ENCODE data around the gene ZFR.
"Not testable (repeated sequence)": the region's sequence is repeated elsewhere in the genome, so short reads cannot be mapped to it uniquely, and the experiment has no call there.

The ZFR gene

GRCh38 chr5:32369542-32370155, 74.9 kb downstream of the ZFR start:
- Mint-ChIP-seq H3K36me3 (ENCODE audit: low read depth) (peaks cover 71% of the 10 kb centered on the region), H3K9me3 (no peaks in the 10 kb centered on the region), H3K27me3 (ENCODE audit: low read depth) (no peaks in the 10 kb centered on the region), H3K4me3 (no peak overlapping the region), H3K27ac (no peak overlapping the region), H3K4me1 (no peaks in the 10 kb centered on the region)
- no peak for TF ChIP-seq CTCF (IDR thresholded peaks at IDR 0.05; ENCODE audit: unreplicated experiment in 3 of 3)

- H3K36me3 Mint-ChIP-seq (ENCODE audit: low read depth), result peaks cover 67% of the 10 kb centered on the region
- H3K4me3 Mint-ChIP-seq, result no peak overlapping the region
- H3K4me1 Mint-ChIP-seq, result no peaks in the 10 kb centered on the region
- H3K27me3 Mint-ChIP-seq (ENCODE audit: low read depth), result no peaks in the 10 kb centered on the region
- no peaks in the 10 kb centered on the region for H3K9me3 Mint-ChIP-seq
- TF ChIP-seq CTCF (IDR thresholded peaks at IDR 0.05; ENCODE audit: unreplicated experiment in 3 of 3), result no peak
- no peak overlapping the region for H3K27ac Mint-ChIP-seq
Observed at GRCh38 chr5:32369032-32369431, 75.5 kb downstream of the ZFR start.

- H3K27ac Mint-ChIP-seq; H3K4me3 Mint-ChIP-seq; H3K9me3 Mint-ChIP-seq; H3K27me3 Mint-ChIP-seq (ENCODE audit: low read depth); H3K4me1 Mint-ChIP-seq: not testable (repeated sequence)
- peaks cover 64% of the 10 kb centered on the region for H3K36me3 Mint-ChIP-seq (ENCODE audit: low read depth)
Observed at GRCh38 chr5:32367271-32367670, 77.3 kb downstream of the ZFR start.

- Mint-ChIP-seq H3K4me3 (no peak overlapping the region), H3K9me3 (no peaks in the 10 kb centered on the region), H3K27ac (no peak overlapping the region), H3K27me3 (ENCODE audit: low read depth) (no peaks in the 10 kb centered on the region), H3K4me1 (no peaks in the 10 kb centered on the region), H3K36me3 (ENCODE audit: low read depth) (peaks cover 60% of the 10 kb centered on the region)
- no peak for TF ChIP-seq CTCF (IDR thresholded peaks at IDR 0.05; ENCODE audit: unreplicated experiment in 3 of 3)
Observed at GRCh38 chr5:32365623-32366022, 78.9 kb downstream of the ZFR start.

GRCh38 chr5:32363030-32363429, 81.5 kb downstream of the ZFR start:
- no peaks in the 10 kb centered on the region for H3K4me1 Mint-ChIP-seq
- TF ChIP-seq CTCF (IDR thresholded peaks at IDR 0.05; ENCODE audit: unreplicated experiment in 3 of 3), result no peak
- no peak overlapping the region for H3K4me3 Mint-ChIP-seq
- peaks cover 54% of the 10 kb centered on the region for H3K36me3 Mint-ChIP-seq (ENCODE audit: low read depth)
- no peaks in the 10 kb centered on the region for H3K27me3 Mint-ChIP-seq (ENCODE audit: low read depth)
- H3K27ac Mint-ChIP-seq, result no peak overlapping the region
- no peaks in the 10 kb centered on the region for H3K9me3 Mint-ChIP-seq

GRCh38 chr5:32362527-32362926, 82.0 kb downstream of the ZFR start:
- no peaks in the 10 kb centered on the region for H3K9me3 Mint-ChIP-seq
- no peak overlapping the region for H3K4me3 Mint-ChIP-seq
- H3K27ac Mint-ChIP-seq, result no peak overlapping the region
- H3K4me1 Mint-ChIP-seq, result no peaks in the 10 kb centered on the region
- H3K27me3 Mint-ChIP-seq (ENCODE audit: low read depth), result no peaks in the 10 kb centered on the region
- TF ChIP-seq CTCF (IDR thresholded peaks at IDR 0.05; ENCODE audit: unreplicated experiment in 3 of 3), result no peak
- H3K36me3 Mint-ChIP-seq (ENCODE audit: low read depth), result peaks cover 54% of the 10 kb centered on the region
